ENCODE data around the gene SLC25A13. TPM values are rescaled to one million over a fixed set of nuclear protein-coding genes. Genes with fewer than 3 reads are reported as not detected.
A peak's percentile ranks its signal among the peaks of the same experiment; 100 is the strongest.

Gene SLC25A13
- total and polyA plus RNA-seq, 2 of the 13 experiments (the other 11 are each of a cell fraction or from before 2014, with no cell fraction given): 36.2 to 84.9 TPM

DNA sequence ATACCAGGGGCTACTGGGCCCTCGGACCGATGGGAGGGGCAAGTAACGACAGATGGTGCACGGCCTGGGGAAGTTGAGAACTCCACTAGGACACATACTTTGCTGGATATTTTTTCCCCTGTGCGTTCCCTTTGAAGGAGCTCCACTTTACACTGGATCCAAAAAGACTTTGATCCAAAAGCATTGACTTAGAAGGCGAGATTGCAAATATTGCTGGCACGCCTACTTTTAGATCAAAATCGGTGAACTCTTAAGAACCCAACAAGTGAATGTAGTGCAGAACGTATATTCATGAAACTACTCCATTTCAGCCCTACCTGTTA is 436 bp upstream of the SLC25A13 start (continued):
- TF ChIP-seq ZNF782 (CRISPR knock-in tag; IDR thresholded peaks at IDR 0.05; ENCODE audit: borderline replicate concordance) (0 out of 2 replicates have a peak, but pooled peaks have one; percentile 23), ZNF282 (IDR thresholded peaks at IDR 0.05; ENCODE audit: partially characterized antibody) (no peak), LCORL (IDR thresholded peaks at IDR 0.05) (no peak), LCORL (CRISPR knock-in tag; IDR thresholded peaks at IDR 0.05) (no peak), HMGXB3 (CRISPR knock-in tag; IDR thresholded peaks at IDR 0.05; ENCODE audit: borderline replicate concordance) (no peak), CEBPB (IDR thresholded peaks at IDR 0.05; ENCODE audit: borderline replicate concordance, low read depth, low read length) (no peak), AGO1 (IDR thresholded peaks at IDR 0.05; ENCODE audit: low read depth, low read length, poor library complexity, severe bottlenecking) (no peak), RFXANK (CRISPR knock-in tag; IDR thresholded peaks at IDR 0.05) (peak; percentile 2; the same call in 1 of the 2 replicates), ZNF574 (CRISPR knock-in tag; IDR thresholded peaks at IDR 0.05) (no peak), TARDBP (CRISPR knock-in tag; IDR thresholded peaks at IDR 0.05) (peak; percentile 3; the same call in 1 of the 2 replicates), ZNF550 (CRISPR knock-in tag; IDR thresholded peaks at IDR 0.05; ENCODE audit: borderline replicate concordance) (0 out of 2 replicates have a peak, but pooled peaks have one; percentile 79), ZNF816 (CRISPR knock-in tag; IDR thresholded peaks at IDR 0.05; ENCODE audit: borderline replicate concordance) (no peak), SALL1 (CRISPR knock-in tag; IDR thresholded peaks at IDR 0.05) (peak; percentile 4; the same call in 1 of the 2 replicates), ZNF792 (CRISPR knock-in tag; IDR thresholded peaks at IDR 0.05) (peak; percentile 18; the same call in 1 of the 2 replicates), AKAP8 (CRISPR knock-in tag; IDR thresholded peaks at IDR 0.05) (0 out of 2 replicates have a peak, but pooled peaks have one; percentile 2)
- TF ChIP-seq, protein P1, sequence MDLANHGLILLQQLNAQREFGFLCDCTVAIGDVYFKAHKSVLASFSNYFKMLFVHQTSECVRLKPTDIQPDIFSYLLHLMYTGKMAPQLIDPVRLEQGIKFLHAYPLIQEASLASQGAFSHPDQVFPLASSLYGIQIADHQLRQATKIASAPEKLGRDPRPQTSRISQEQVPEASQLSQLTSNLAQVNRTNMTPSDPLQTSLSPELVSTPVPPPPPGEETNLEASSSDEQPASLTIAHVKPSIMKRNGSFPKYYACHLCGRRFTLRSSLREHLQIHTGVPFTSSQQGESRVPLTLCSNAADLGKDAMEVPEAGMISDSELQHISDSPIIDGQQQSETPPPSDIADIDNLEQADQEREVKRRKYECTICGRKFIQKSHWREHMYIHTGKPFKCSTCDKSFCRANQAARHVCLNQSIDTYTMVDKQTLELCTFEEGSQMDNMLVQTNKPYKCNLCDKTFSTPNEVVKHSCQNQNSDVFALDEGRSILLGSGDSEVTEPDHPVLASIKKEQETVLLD (CRISPR knock-in tag; IDR thresholded peaks at IDR 0.05; ENCODE audit: low read depth): 0 out of 2 replicates have a peak, but pooled peaks have one; percentile 1
- TF ChIP-seq, protein P2, sequence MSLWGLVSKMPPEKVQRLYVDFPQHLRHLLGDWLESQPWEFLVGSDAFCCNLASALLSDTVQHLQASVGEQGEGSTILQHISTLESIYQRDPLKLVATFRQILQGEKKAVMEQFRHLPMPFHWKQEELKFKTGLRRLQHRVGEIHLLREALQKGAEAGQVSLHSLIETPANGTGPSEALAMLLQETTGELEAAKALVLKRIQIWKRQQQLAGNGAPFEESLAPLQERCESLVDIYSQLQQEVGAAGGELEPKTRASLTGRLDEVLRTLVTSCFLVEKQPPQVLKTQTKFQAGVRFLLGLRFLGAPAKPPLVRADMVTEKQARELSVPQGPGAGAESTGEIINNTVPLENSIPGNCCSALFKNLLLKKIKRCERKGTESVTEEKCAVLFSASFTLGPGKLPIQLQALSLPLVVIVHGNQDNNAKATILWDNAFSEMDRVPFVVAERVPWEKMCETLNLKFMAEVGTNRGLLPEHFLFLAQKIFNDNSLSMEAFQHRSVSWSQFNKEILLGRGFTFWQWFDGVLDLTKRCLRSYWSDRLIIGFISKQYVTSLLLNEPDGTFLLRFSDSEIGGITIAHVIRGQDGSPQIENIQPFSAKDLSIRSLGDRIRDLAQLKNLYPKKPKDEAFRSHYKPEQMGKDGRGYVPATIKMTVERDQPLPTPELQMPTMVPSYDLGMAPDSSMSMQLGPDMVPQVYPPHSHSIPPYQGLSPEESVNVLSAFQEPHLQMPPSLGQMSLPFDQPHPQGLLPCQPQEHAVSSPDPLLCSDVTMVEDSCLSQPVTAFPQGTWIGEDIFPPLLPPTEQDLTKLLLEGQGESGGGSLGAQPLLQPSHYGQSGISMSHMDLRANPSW (CRISPR knock-in tag; IDR thresholded peaks at IDR 0.05; ENCODE audit: borderline replicate concordance): peak; percentile 85; the same call in 1 of the 2 replicates
- TF ChIP-seq, protein P3, sequence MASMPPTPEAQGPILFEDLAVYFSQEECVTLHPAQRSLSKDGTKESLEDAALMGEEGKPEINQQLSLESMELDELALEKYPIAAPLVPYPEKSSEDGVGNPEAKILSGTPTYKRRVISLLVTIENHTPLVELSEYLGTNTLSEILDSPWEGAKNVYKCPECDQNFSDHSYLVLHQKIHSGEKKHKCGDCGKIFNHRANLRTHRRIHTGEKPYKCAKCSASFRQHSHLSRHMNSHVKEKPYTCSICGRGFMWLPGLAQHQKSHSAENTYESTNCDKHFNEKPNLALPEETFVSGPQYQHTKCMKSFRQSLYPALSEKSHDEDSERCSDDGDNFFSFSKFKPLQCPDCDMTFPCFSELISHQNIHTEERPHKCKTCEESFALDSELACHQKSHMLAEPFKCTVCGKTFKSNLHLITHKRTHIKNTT (CRISPR knock-in tag; IDR thresholded peaks at IDR 0.05): no peak
